ENCODE measurements around the gene GALNT7. TPM values are rescaled to one million over a fixed set of nuclear protein-coding genes. Genes with fewer than 3 reads are reported as not detected.
"Not testable (repeated sequence)": the region's sequence is repeated elsewhere in the genome, so short reads cannot be mapped to it uniquely, and the experiment has no call there.

Gene GALNT7
- total RNA-seq, 1 donor from 2014 or later: 33.1 TPM

- Mint-ChIP-seq H3K36me3 (ENCODE audit: low read depth) (no peaks in the 10 kb centered on the region), H3K27ac (no peak overlapping the region), H3K27me3 (ENCODE audit: low read depth) (peaks cover 1% of the 10 kb centered on the region), H3K4me3 (ENCODE audit: low read depth) (no peak overlapping the region), H3K9me3 (no peaks in the 10 kb centered on the region), H3K4me1 (ENCODE audit: low read depth) (peaks cover 10% of the 10 kb centered on the region)
- DNase-seq (ENCODE audit: low spot score): no peak
- intact Hi-C loops (cut with micrococcal nuclease): loop anchor here (2.0 kb wide), 1 partner anchor 21 kb away; no protein-coding TSS in a partner anchor
Measured at GRCh38 chr4:173211838-173212237, 43.2 kb downstream of the GALNT7 start.

DNA sequence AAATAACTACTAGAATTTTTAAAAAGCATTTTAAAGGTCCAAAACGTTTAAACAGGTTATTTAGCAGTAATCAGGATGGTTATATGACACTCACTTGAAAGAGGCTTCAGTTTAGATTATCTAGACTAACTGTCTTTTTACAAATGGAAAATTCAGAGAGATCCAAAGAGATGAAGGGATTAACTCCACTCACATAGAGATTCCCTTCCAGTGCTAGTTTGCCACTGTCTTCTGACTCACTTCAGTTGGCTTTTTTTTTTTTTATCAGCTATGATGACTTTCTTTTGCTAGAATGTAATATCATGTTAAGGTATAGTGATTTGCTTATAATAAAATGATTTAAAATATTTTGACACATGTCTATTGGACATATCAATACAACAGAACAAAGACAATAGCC, 43.8 kb downstream of the GALNT7 start:
- Mint-ChIP-seq H3K27ac (no peak overlapping the region), H3K27me3 (ENCODE audit: low read depth) (peaks cover 1% of the 10 kb centered on the region), H3K9me3 (no peaks in the 10 kb centered on the region), H3K4me3 (ENCODE audit: low read depth) (no peak overlapping the region), H3K36me3 (ENCODE audit: low read depth) (no peaks in the 10 kb centered on the region), H3K4me1 (ENCODE audit: low read depth) (peaks cover 10% of the 10 kb centered on the region)
- DNase-seq (ENCODE audit: low spot score): no peak
- intact Hi-C loops (cut with micrococcal nuclease): loop anchor here (2.0 kb wide), 1 partner anchor 22 kb away; no protein-coding TSS in a partner anchor

DNA sequence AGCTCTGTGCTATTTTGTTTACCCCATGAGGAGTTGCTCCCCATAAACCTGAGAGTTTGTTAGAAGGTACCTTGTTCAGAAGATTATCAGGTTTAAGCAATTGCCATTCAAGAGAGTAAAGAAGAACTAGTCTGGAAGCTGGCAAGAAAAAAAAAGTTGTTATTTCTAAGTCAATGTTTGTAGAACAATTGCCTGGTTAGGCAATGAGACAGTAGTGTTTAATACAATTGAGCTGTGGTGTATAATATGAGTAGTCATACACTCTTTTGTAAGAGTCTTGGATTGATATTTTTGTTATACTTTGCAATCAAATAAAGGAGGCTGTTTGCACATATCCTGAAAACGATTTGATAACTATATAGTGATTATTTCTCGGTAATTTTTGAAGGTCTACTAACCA, 44.7 kb downstream of the GALNT7 start:
- peaks cover 1% of the 10 kb centered on the region for H3K27me3 Mint-ChIP-seq (ENCODE audit: low read depth)
- no peak overlapping the region for H3K4me3 Mint-ChIP-seq (ENCODE audit: low read depth)
- intact Hi-C loops (cut with micrococcal nuclease): loop anchor here (2.0 kb wide), 1 partner anchor 22 kb away; no protein-coding TSS in a partner anchor

GRCh38 chr4:173214231-173214630, 45.6 kb downstream of the GALNT7 start:
- no peaks in the 10 kb centered on the region for H3K9me3 Mint-ChIP-seq
- DNase-seq (ENCODE audit: low spot score): no peak
- no peak overlapping the region for H3K27ac Mint-ChIP-seq
- peaks cover 16% of the 10 kb centered on the region for H3K4me1 Mint-ChIP-seq (ENCODE audit: low read depth)
- intact Hi-C loops (cut with micrococcal nuclease): no loop called here
- peaks cover 1% of the 10 kb centered on the region for H3K27me3 Mint-ChIP-seq (ENCODE audit: low read depth)
- H3K4me3 Mint-ChIP-seq (ENCODE audit: low read depth): no peak overlapping the region
- no peaks in the 10 kb centered on the region for H3K36me3 Mint-ChIP-seq (ENCODE audit: low read depth)

More for the DNA sequence above, 44.7 kb downstream of the GALNT7 start:
- DNase-seq (ENCODE audit: low spot score): no peak
- Mint-ChIP-seq H3K27ac (no peak overlapping the region), H3K9me3 (no peaks in the 10 kb centered on the region), H3K36me3 (ENCODE audit: low read depth) (no peaks in the 10 kb centered on the region), H3K4me1 (ENCODE audit: low read depth) (peaks cover 16% of the 10 kb centered on the region)

DNA sequence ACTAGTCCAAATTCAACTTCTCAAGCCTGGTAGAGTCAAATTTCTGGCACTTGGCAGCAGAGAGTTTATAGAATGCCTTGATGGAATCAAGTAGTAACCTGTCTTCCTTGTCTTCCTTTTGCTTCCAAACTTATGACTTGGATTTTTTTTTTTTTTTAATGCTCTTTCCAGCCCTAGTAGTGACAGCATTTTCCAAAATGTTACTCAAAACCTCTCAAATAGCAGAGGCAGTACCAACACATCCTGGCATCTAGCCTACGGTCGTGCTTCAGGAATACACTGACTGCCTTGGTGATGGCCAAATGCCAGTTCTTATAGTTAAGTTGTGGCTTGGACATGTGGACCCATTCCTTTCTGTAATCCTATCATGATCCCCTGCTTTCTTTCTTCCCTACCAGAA, 46.0 kb downstream of the GALNT7 start:
- DNase-seq (ENCODE audit: low spot score): no peak
- no peaks in the 10 kb centered on the region for H3K36me3 Mint-ChIP-seq (ENCODE audit: low read depth)
- H3K9me3 Mint-ChIP-seq: no peaks in the 10 kb centered on the region
- H3K27ac Mint-ChIP-seq: no peak overlapping the region
- peaks cover 16% of the 10 kb centered on the region for H3K4me1 Mint-ChIP-seq (ENCODE audit: low read depth)
- peaks cover 1% of the 10 kb centered on the region for H3K27me3 Mint-ChIP-seq (ENCODE audit: low read depth)
- H3K4me3 Mint-ChIP-seq (ENCODE audit: low read depth): no peak overlapping the region
- intact Hi-C loops (cut with micrococcal nuclease): no loop called here

DNA sequence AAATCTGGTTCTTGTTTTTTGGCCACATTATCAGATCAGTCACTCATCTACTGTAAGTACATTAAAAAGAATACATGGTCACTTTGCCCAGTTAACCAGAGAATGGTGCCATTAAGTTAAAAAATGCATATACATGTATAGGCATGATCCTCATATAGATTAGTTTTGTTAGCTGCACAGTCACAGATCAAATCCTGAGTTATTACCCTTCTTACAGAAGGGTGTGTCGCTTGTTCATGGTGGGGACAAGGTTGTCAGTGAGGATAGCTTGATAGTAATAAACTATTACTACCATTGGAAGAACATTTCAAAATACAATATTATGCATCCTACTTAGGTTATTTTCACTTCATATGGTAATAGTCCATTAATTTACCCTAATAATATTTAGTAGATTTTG, 48.5 kb downstream of the GALNT7 start:
- no peak overlapping the region for H3K4me3 Mint-ChIP-seq (ENCODE audit: low read depth)
- peaks cover 1% of the 10 kb centered on the region for H3K27me3 Mint-ChIP-seq (ENCODE audit: low read depth)
- H3K27ac Mint-ChIP-seq: no peak overlapping the region
- no peaks in the 10 kb centered on the region for H3K9me3 Mint-ChIP-seq
- no peak for DNase-seq (ENCODE audit: low spot score)
- no peaks in the 10 kb centered on the region for H3K36me3 Mint-ChIP-seq (ENCODE audit: low read depth)
- H3K4me1 Mint-ChIP-seq (ENCODE audit: low read depth): peaks cover 12% of the 10 kb centered on the region
- intact Hi-C loops (cut with micrococcal nuclease): no loop called here

DNA sequence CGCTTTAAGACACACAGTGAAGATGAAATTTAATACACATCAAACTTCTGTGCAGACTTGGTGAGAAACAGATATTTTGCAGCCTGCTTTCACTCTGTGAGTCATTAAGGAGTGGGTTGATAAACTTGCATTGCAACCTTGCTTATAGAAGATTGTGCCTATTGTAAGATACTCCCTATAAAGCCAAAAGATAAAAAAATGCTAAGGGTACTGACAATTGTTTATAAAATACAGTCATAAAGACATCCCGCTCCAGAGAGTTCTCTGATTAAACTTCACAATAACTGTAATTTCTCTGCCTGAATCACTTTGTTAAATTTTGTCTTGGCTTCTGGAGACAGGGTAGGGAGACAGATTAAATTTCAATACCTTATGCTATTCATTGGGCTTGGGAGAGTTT, 49.1 kb downstream of the GALNT7 start:
- Mint-ChIP-seq H3K4me1 (ENCODE audit: low read depth) (peaks cover 12% of the 10 kb centered on the region), H3K27ac (no peak overlapping the region), H3K36me3 (ENCODE audit: low read depth) (no peaks in the 10 kb centered on the region), H3K27me3 (ENCODE audit: low read depth) (peaks cover 1% of the 10 kb centered on the region), H3K4me3 (ENCODE audit: low read depth) (no peak overlapping the region), H3K9me3 (no peaks in the 10 kb centered on the region)
- DNase-seq (ENCODE audit: low spot score): no peak
- intact Hi-C loops (cut with micrococcal nuclease): no loop called here

DNA sequence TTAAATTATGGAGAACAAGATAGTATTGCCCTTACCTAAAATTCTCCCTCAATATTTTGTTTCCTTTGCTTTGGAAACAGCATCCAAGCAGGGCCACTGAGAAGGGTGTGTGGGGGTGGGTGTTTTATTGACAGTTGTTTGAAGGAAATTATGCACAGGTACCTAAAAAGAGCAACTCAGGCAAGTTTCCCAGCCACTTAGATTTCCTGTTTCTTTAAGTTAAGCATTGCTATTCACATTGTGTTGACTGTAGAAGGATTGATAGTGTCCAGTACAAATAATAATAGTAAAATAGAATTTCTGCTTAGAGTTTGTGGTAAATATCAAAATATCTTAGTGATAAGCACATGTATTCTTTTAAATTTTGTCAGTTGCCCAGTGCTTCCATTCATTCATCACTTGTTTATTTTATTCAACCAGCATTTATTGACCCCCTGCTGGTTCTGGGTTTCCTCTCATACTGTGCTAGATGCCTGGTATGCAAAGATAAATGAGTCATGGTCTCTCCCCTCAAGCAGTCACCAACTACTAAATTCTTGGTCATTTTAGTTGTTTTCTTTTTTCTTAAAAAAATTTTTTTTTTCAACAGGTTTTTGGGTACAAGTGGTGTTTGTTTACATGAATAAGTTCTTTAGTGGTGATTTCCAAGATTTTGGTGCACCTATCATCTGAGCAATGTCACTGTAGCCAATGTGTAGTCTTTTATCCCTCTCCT, 50.0 kb downstream of the GALNT7 start:
- no peaks in the 10 kb centered on the region for H3K9me3 Mint-ChIP-seq
- no peak overlapping the region for H3K27ac Mint-ChIP-seq
- DNase-seq (ENCODE audit: low spot score): no peak
- no peak overlapping the region for H3K4me3 Mint-ChIP-seq (ENCODE audit: low read depth)
- peaks cover 12% of the 10 kb centered on the region for H3K4me1 Mint-ChIP-seq (ENCODE audit: low read depth)
- no peaks in the 10 kb centered on the region for H3K36me3 Mint-ChIP-seq (ENCODE audit: low read depth)
- no peaks in the 10 kb centered on the region for H3K27me3 Mint-ChIP-seq (ENCODE audit: low read depth)
- intact Hi-C loops (cut with micrococcal nuclease): no loop called here

DNA sequence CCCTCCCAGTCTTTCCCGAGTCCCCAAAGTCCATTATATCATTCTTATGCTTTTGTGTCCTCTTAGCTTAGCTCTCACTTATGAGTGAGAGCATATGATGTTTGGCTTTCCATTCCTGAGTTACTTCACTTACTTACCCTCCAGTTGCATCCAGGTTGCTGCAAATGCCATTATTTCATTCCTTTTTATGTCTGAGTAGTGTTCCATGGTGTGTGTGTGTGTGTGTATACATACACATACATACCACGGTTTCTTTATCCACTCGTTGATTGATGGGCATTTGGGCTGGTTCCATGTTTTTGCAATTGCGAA, 50.5 kb downstream of the GALNT7 start:
- DNase-seq (ENCODE audit: low spot score); H3K27ac Mint-ChIP-seq; intact Hi-C loops (cut with micrococcal nuclease); H3K36me3 Mint-ChIP-seq (ENCODE audit: low read depth); H3K9me3 Mint-ChIP-seq; H3K4me3 Mint-ChIP-seq (ENCODE audit: low read depth); H3K27me3 Mint-ChIP-seq (ENCODE audit: low read depth): not testable (repeated sequence)
- H3K4me1 Mint-ChIP-seq (ENCODE audit: low read depth): peaks cover 12% of the 10 kb centered on the region

DNA sequence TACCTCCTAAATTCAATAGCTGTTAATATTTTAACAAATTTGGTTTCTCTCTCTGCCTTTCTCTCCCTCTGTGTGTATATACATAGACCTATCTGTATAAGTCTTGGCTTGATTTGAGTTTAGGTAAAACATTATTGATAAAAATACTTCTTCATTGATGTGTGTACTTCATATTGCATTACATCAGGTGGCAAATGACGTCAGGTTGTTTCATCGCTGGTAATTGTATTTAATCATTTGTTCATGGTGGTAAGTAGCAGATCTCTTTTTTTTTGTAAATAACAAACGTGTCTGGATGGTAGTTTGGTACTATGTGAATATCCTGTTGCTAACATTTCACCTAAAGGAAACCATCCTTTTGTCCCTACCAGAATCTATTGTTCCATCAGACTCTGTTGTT, 55.1 kb downstream of the GALNT7 start:
- DNase-seq (ENCODE audit: low spot score): no peak
- H3K27me3 Mint-ChIP-seq (ENCODE audit: low read depth): no peaks in the 10 kb centered on the region
- intact Hi-C loops (cut with micrococcal nuclease): no loop called here
- H3K9me3 Mint-ChIP-seq: no peaks in the 10 kb centered on the region
- peaks cover 6% of the 10 kb centered on the region for H3K4me1 Mint-ChIP-seq (ENCODE audit: low read depth)
- H3K27ac Mint-ChIP-seq: no peak overlapping the region
- no peaks in the 10 kb centered on the region for H3K36me3 Mint-ChIP-seq (ENCODE audit: low read depth)
- H3K4me3 Mint-ChIP-seq (ENCODE audit: low read depth): no peak overlapping the region

GRCh38 chr4:173226401-173226888, 57.8 kb downstream of the GALNT7 start:
- Mint-ChIP-seq H3K4me1 (ENCODE audit: low read depth) (no peaks in the 10 kb centered on the region), H3K36me3 (ENCODE audit: low read depth) (no peaks in the 10 kb centered on the region), H3K4me3 (ENCODE audit: low read depth) (no peak overlapping the region)

GRCh38 chr4:173227756-173228155, 59.1 kb downstream of the GALNT7 start:
- Mint-ChIP-seq H3K4me3 (ENCODE audit: low read depth) (no peak overlapping the region), H3K27ac (no peak overlapping the region), H3K27me3 (ENCODE audit: low read depth) (no peaks in the 10 kb centered on the region), H3K36me3 (ENCODE audit: low read depth) (no peaks in the 10 kb centered on the region), H3K4me1 (ENCODE audit: low read depth) (no peaks in the 10 kb centered on the region), H3K9me3 (no peaks in the 10 kb centered on the region)
- intact Hi-C loops (cut with micrococcal nuclease): no loop called here
- DNase-seq (ENCODE audit: low spot score): no peak

More at GRCh38 chr4:173226401-173226888, 57.8 kb downstream of the GALNT7 start:
- intact Hi-C loops (cut with micrococcal nuclease): no loop called here
- Mint-ChIP-seq H3K9me3 (no peaks in the 10 kb centered on the region), H3K27ac (no peak overlapping the region), H3K27me3 (ENCODE audit: low read depth) (no peaks in the 10 kb centered on the region)
- no peak for DNase-seq (ENCODE audit: low spot score)

DNA sequence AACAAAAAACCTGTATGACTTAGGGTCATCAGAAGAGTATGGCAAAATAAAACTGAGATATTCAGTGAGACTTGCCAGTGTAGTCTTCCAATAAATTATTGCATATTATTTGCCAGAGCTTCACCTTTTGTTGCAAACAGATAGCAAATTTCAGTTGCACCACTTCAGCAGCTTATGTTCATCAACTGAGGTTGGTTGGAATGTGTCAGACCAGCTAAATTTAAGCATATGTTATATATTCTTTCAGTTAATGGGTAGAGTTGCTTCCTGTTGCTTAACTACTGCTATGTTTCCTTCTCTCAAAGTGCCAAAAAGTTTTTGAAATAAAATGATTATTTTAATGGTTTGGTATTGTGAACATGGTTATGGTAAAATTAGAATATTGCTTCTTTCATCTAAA, 61.5 kb downstream of the GALNT7 start:
- DNase-seq (ENCODE audit: low spot score): no peak
- Mint-ChIP-seq H3K9me3 (no peaks in the 10 kb centered on the region), H3K27ac (no peak overlapping the region), H3K27me3 (ENCODE audit: low read depth) (no peaks in the 10 kb centered on the region), H3K36me3 (ENCODE audit: low read depth) (no peaks in the 10 kb centered on the region), H3K4me1 (ENCODE audit: low read depth) (no peaks in the 10 kb centered on the region), H3K4me3 (ENCODE audit: low read depth) (no peak overlapping the region)
- intact Hi-C loops (cut with micrococcal nuclease): no loop called here

All from activated T-helper 2 cell treated with anti-CD3 and anti-CD28 coated beads, Interferon-gamma antibody, Interleukin-2, Interleukin-4, amounts not matched to agents 10 μg/mL and 5 μg/mL and 100 μg/mL, durations not matched to agents 14 hours and 24 hours and 36 hours (primary cell).